HG03558 (cell line): Measurements from ENCODE around the gene MTX2.
"Not testable (repeated sequence)": the region's sequence is repeated elsewhere in the genome, so short reads cannot be mapped to it uniquely, and the experiment has no call there.

Source experiments
- ATAC-seq: cut with Tn5 transposase; IDR thresholded peaks from one replicate; pipeline ENCODE4 v1.9.1; 2021; ENCODE audit warnings: moderate number of reproducible peaks; ENCODE audit not compliant: unreplicated experiment; ENCODE audit errors: extremely low read depth

The MTX2 gene

DNA sequence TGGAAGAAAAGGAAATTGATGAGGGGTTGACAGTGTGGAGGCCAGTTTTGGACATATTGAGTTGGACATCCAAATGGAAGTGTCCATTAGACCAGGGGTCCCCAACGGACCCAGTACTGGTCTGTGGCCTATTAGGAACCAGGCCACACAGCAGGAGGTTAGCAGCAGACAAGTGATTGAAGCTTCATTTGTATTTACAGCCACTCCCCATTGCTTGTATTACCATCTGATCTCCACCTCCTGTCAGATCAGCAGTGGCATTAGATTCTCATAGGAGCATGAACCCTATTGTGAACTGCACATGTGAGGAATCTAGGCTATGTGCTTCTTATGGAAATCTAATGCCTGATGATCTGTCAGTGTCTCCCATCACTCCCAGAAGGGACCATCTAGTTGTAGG lies 99.1 kb downstream of the MTX2 start:
- no peak for ATAC-seq

DNA sequence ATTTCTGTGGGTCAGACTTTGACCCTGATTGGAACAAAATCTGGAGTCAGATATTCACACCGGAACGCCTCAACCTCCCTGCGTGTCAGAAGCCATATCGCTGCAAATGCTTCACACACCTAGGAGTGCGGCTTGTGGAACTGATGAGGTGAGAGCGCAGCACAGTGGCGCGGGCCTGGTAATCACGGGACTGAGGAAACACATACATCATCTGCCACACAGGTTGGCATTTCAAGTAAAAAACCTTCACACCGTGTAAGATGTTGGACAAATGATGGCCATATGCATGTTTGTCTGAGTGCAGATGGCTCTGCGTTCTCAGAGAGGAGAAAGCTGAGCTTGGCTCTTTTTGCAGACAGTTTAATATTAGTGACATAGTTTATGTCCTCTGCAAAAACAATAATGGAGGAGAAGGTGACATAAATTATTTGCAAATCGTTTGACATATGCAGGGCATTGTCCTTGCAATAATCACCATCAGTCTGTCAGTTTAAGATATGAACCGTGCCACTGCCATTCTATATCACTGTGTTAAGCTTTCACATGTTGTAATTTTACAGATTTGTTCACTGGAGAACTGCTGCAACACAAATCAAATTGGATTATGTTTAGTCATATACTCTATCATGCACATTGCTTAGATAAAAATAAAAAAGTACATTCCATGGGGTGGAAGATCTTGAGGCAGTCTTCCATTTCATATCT lies 101.4 kb downstream of the MTX2 start:
- no peak for ATAC-seq

DNA sequence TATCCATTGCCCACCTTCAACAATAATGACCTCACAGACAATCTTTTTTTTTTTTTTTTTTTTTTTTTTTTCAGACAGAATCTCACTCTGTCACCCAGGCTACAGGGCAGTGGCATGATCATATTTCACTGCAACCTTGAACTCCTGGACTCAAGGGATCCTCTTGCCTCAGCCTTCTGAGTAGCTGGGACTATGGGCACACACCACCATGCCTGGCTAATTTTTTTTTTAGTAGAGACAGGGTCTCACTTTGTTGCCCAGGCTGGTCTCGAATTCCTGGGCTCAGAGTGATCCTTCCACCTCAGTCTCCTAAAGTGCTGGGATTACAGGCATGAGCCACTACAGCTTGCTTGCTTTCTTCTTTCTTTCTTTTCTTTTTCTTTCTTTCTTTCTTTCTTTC lies 103.9 kb downstream of the MTX2 start:
- not testable (repeated sequence) for ATAC-seq

DNA sequence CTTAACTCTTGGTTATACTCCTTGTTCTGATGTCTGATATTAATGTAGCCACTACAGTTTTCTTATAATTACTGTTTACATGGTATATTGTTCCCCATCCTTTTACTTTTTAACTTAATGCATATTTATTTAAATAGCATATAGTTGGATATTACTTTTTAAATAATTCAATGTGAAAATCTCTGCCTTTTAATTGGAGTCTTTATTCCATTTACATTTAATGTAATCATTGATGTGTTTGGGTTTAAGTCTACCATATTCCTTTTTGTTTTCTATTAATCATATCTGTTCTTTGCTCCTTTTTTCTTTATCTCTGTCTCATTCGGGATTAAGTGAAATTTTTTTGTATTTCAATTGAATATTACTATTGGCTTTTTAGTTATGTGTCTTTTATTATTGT lies 109.1 kb downstream of the MTX2 start:
- no peak for ATAC-seq

DNA sequence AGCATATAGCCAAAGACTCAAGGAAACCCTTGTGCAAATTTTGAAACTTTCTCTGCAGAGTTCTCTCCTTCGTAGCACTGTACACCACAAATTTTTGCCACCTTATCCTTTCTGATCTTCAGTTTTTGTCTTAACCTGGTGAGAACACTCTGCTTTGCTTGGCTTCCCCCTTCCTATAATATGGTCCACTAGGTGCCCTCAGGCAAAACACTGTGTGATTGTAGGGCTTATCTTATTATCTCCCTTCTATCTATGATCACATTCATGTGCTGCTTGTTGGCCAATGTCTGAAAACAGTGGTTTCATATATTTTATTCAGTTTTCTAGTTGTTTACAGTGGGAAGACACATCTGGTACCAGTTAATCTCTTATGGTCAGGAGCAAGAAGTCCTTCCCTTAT lies 111.1 kb downstream of the MTX2 start:
- no peak for ATAC-seq

- ATAC-seq = no peak
These were observed 113.9 kb downstream of the MTX2 start for GRCh38 chr2:176383100-176383499.

DNA sequence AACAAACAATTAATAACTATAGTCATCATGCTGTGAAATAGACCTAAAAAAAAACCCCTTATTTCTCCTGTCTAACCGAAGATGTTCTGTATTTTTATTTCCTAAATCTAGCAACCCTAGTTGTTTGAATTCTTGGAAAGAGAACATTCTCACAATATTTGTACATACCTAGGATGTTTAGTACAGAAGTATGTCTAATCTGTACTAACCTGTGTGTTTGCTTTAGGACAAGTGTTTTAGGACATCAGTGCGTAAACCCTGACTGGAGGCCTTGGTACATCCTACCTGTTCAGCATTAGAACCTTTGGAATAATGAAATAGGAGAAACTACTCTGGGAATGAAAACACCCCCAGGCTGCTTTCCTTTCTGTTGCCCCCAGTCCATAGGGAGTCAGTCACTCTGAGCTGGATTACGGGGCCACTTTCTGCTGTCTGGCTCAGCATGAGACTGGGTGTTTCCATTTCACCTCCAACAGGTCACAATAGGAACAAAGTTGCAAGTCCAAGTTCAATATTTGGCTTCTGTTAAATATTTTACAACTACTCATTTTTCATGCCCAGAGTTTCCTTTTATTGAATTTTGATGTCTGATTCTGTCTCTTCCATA lies 114.7 kb downstream of the MTX2 start:
- no peak for ATAC-seq

- ATAC-seq = no peak
These were observed 116.0 kb downstream of the MTX2 start for GRCh38 chr2:176385219-176385759.

GRCh38 chr2:176385838-176386237 lies 116.6 kb downstream of the MTX2 start:
- no peak for ATAC-seq
